GM18498 (cell line): Measurements from ENCODE around the gene ZCCHC3.
"Not testable (repeated sequence)": the region's sequence is repeated elsewhere in the genome, so short reads cannot be mapped to it uniquely, and the experiment has no call there.

Source experiments
- ATAC-seq: cut with Tn5 transposase; IDR thresholded peaks from one replicate; pipeline ENCODE4 v1.9.1; 2021; ENCODE audit warnings: mild to moderate bottlenecking, moderate library complexity; ENCODE audit not compliant: unreplicated experiment

ZCCHC3 gene

DNA sequence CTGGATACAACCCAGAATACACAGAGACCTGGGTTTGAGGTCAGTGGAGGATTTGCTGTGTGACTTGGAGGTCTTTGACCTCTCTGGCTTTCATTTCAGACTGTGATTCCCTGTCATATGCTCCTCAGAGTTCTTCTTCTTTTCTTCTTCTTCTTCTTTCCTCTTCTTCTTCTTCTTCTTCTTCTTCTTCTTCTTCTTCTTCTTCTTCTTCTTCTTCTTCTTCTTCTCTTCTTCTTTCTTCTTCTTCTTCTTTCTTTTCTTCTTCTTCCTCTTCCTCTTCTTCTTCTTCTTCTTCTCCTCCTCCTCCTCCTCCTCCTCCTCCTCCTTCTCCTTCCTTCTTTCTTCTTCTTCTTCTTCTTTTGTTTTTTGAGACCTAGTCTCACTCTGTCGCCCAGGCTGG is 38.7 kb downstream of the ZCCHC3 start:
- not testable (repeated sequence) for ATAC-seq

DNA sequence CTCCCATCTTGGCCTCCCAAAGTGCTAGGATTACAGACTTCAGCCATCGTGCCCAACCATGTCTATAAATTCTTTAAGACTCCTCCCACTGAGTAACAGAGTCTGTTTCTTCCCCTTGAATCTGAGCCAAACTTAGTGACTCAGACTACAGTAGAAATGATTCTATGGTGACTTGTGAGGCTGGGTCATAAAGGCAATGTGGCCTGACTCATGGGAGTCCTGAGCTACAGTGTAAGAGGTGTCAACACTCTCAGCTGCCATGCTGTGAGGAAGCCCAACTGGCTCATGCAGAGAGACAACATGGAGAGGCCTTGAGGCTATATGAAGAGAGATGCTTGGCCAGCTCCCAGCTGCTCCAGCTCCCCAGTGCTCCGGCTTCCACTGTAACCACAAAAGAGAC is 44.3 kb downstream of the ZCCHC3 start:
- ATAC-seq = no peak

DNA sequence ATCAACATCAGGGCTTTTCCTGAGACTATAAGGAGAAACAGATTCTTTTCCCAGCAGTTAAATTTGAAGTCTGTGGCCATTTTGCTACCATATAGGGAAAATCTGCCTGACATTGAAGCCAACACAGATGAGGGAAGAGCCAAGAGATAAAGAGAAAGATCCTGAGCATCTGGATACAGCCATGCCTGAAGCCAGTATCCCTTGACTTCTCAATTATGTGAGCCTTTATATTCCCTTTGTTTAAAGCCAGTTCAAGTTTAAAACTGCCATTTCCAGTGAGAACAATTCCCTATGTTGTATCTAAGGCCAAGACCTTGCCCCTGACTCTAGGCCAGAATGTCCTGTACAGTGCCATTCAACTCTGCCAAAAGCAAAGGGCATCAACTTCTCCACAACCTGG is 45.7 kb downstream of the ZCCHC3 start:
- no peak for ATAC-seq

DNA sequence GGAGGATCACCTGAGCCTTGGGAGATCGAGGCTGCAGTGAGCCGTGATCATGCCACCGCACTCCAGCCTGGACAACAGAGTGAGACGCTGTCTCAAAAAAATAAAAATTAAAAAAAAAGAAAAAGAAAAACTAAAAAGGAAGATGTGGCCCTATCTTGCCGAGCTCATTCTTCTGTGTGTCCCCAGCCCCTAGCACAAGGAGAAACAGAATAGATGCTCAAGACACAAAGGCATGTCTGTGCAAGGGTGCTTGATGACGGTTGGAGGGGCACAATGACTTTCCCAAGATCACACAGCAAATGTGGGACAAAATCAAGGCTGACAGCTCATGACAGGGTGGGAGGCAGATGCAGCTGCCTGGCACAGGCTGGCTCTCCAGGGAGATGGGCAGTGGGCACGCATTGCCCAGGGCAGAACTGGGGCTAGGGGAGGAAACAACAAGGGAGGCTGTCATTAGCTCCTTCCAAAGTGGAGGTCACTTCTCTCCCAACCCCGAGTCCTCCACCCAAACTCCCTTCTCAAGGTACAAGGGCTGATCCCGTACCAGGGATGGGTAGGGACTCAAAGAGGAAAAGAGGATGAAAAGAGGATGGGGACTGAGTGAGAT is 48.8 kb downstream of the ZCCHC3 start:
- ATAC-seq = no peak

DNA sequence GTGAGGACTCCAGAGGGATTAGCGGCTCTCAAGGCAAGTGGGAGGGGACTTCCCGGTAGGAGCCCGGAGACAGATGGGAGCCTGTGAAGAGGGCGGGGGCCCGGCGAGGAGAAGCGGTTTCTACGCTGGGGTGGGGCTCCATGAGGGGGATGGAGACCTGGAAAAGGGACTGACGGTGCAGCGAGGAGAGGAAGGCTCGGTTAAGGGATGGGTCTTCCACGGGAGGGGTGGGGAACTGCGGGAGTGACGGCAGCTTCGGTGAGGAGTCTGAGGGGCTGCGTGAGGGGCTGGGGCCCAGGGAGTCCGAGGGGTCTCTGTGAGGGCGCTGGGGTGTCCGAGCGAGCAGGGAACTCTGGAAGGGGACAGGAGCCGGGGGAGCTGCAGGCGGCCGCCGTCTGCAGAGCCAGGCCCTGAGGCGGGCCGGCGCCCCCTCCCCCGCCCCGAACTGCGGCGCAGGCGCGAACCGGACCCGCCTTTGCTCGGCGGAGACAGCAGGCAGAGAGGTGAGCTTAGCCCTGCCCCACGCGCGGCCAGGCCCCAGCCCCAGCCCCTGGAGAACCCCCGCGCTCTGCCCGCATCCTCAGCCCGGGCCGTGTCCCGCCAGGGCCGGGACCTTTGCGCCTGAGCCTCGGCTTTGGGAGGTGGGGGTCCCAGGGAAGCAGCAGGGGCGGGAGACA is 49.4 kb downstream of the ZCCHC3 start, which contains the start of gene NRSN2:
Gene NRSN2, plus strand, starts transcription at position 472 of the 677 bp plus-strand sequence. CDS start 2,533 bp downstream, outside the sequence.
- peak; percentile 35 for ATAC-seq

DNA sequence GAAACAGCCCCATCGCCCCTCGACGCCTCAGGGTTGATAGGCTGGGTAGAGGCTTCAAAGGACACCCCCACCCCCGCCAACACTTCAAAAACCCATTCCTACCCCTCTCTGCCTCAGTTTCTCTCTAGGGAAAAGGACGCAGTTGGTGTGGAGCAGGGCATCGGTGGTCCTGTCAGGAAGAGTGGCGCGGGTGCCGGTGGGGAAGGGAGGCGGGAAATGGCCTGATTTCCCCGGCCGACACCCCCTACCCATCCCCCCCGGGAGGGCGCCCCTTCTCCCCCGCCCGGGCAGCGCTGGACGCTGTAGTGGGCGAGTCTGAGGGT is 49.9 kb downstream of the ZCCHC3 start:
- peak; percentile 6 for ATAC-seq

DNA sequence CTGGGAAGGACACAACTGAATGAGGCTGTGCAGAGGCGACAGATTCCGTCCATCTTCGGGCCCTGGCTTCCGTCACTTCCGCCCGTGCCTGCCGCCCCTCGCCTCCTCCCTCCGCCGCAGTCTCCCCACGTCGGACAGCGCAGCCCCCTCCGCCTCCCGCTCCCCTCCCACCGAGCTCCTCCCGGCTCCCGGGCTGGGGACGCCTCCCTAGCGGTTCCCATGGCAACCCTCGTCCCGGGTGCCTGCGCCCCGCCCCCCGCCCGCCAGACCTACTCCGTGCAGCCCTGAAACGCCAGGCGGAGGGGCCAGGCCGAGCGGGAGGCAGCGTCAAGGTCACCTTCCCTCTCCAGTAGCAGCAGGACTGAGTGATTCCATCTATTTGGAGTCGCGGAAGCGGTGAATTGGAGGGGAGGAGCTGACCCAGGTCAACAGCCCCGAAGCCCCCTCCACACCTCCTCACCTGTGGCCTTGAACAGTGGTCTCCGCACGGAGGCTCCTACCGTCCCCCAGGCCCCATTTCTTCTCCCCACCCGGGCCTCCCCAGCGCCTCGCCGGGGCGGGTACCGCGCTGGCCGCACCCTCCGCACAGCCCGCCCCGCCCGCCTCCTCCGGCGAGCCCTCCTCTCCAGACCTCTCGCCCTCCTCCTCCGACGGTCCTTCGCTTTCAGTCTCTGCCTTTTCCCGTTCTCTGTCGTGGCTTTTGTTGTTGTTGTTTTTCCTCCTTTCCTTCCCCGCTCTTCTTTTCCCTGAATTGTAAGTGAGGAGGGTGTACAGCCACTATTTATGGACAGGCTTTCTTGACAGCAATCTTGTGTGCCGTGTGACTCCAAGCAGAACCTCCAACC is 50.5 kb downstream of the ZCCHC3 start:
- peak; percentile 80 for ATAC-seq

DNA sequence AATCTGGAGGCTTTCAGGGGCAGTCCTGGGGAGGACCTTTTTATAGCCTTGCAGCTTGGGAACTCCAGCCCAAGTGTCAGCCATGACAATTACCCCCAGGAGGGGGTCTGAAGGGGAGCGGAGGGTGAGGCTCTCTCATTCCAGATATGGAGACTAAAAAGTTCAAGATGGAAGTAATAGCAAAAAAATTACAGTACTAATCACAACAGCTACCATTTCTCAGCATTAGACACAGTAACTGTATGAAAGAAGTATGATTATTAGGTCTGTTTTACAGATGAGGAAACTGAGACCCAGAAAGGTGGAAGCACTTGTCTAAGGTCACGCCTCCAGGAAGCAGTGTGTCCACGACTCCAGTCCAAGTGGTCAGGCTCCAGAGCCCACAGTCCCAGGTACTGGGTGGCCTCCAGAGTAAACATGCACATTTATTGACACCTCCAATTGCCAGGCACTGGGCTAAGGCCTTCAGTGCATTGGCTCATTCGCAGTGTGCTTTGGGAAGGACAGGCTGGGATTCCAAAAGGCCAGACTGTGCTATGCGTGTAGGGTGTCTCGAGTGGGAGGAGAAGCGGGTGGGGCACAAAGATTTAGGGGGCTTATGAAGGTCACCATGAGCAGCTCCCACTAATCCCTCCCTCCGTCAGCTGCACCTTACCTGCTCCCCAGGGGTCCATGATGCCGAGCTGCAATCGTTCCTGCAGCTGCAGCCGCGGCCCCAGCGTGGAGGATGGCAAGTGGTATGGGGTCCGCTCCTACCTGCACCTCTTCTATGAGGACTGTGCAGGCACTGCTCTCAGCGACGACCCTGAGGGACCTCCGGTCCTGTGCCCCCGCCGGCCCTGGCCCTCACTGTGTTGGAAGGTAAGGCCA is 51.8 kb downstream of the ZCCHC3 start:
- no peak for ATAC-seq
